Peyer's patch (tissue), 4 donors: Measurements from ENCODE around the gene EXOC4.

Source experiments
- POLR2A ChIP-seq, 2 donors: fragments of 450-650 bp; IDR thresholded peaks; one replicate each; pipeline ENCODE4 v1.5.1; 2017; ENCODE audit warnings: antibody characterized with exemption in 2 of 2, mild to moderate bottlenecking in 2 of 2, moderate library complexity in 2 of 2
- TF ChIP-seq, protein P1 (sequence below), 6 experiments: fragments of 450-650 bp in 4 of 6; fragments of 200-600 bp in 2 of 6; sonication (generic) in 1 of 6; IDR thresholded peaks; one replicate each; pipeline ENCODE4 v1.5.1; 2017 to 2019; ENCODE audit warnings: antibody characterized with exemption in 6 of 6, mild to moderate bottlenecking in 3 of 6, moderate library complexity in 1 of 6

DNA sequence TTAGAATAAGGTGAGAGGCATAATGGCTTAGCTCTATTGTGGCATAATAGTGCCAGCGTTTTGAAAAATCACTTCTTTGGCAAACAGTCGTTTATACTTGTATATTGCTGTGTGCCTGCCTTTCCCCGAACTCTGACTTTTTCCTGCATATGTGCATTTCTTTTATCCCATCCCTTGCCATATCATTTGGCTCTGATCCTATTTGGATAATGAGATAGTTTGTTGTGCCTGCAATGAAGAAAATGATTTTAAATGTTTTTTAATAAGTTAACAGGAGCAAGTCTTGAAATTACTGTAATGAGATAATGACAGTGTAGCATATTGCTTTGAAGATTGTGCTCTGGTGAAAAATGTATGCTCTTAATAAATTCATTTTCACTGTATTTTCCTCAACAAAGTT lies 586.2 kb downstream of the EXOC4 start:
- TF ChIP-seq, protein P1, sequence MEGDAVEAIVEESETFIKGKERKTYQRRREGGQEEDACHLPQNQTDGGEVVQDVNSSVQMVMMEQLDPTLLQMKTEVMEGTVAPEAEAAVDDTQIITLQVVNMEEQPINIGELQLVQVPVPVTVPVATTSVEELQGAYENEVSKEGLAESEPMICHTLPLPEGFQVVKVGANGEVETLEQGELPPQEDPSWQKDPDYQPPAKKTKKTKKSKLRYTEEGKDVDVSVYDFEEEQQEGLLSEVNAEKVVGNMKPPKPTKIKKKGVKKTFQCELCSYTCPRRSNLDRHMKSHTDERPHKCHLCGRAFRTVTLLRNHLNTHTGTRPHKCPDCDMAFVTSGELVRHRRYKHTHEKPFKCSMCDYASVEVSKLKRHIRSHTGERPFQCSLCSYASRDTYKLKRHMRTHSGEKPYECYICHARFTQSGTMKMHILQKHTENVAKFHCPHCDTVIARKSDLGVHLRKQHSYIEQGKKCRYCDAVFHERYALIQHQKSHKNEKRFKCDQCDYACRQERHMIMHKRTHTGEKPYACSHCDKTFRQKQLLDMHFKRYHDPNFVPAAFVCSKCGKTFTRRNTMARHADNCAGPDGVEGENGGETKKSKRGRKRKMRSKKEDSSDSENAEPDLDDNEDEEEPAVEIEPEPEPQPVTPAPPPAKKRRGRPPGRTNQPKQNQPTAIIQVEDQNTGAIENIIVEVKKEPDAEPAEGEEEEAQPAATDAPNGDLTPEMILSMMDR (IDR thresholded peaks at IDR 0.05): no peak
- no peak for TF ChIP-seq POLR2A (IDR thresholded peaks at IDR 0.05)
